ENCODE data around the gene ZNF716. TPM values are rescaled to one million over a fixed set of nuclear protein-coding genes. Genes with fewer than 3 reads are reported as not detected.
"Not testable (repeated sequence)": the region's sequence is repeated elsewhere in the genome, so short reads cannot be mapped to it uniquely, and the experiment has no call there.

The ZNF716 gene
- not detected for total RNA-seq
- long read RNA-seq = 0 reads

- no peak for ATAC-seq (ENCODE audit: poor library complexity)
- intact Hi-C loops (cut with DNase I) = no loop called here
- no peak for DNase-seq
Observed at GRCh38 chr7:57449904-57450303, at the start of gene ZNF716. ZNF716 (plus strand) TSS chr7:57450177; CDS start chr7:57450289, 112 bp downstream.

- ATAC-seq (ENCODE audit: poor library complexity) (no peak), DNase-seq (no peak)
- intact Hi-C loops (cut with DNase I) = no loop called here
Observed at GRCh38 chr7:57400531-57401155, 49.3 kb upstream of the ZNF716 start.

GRCh38 chr7:57403051-57403450 lies 46.9 kb upstream of the ZNF716 start:
- ATAC-seq (ENCODE audit: poor library complexity); intact Hi-C loops (cut with DNase I); DNase-seq: not testable (repeated sequence)

GRCh38 chr7:57403601-57404342 lies 46.2 kb upstream of the ZNF716 start:
- ATAC-seq (ENCODE audit: poor library complexity) (peak; percentile 96), DNase-seq (peak; percentile 82)
- intact Hi-C loops (cut with DNase I) = no loop called here

GRCh38 chr7:57404343-57404966 lies 45.5 kb upstream of the ZNF716 start:
- DNase-seq (peak; percentile 82), ATAC-seq (ENCODE audit: poor library complexity) (peak; percentile 98)
- intact Hi-C loops (cut with DNase I) = no loop called here

GRCh38 chr7:57404967-57405421 lies 45.0 kb upstream of the ZNF716 start:
- DNase-seq = no peak
- ATAC-seq (ENCODE audit: poor library complexity) = peak; percentile 47
- intact Hi-C loops (cut with DNase I) = no loop called here

GRCh38 chr7:57407125-57407524 lies 42.9 kb upstream of the ZNF716 start:
- DNase-seq (no peak), ATAC-seq (ENCODE audit: poor library complexity) (no peak)
- intact Hi-C loops (cut with DNase I) = no loop called here

GRCh38 chr7:57412168-57412567 lies 37.8 kb upstream of the ZNF716 start:
- intact Hi-C loops (cut with DNase I) = no loop called here
- ATAC-seq (ENCODE audit: poor library complexity) = no peak
- DNase-seq = no peak

GRCh38 chr7:57412618-57413017 lies 37.4 kb upstream of the ZNF716 start:
- intact Hi-C loops (cut with DNase I) = no loop called here
- ATAC-seq (ENCODE audit: poor library complexity) = no peak
- DNase-seq = no peak

GRCh38 chr7:57413529-57414398 lies 36.2 kb upstream of the ZNF716 start:
- intact Hi-C loops (cut with DNase I) = no loop called here
- DNase-seq (no peak), ATAC-seq (ENCODE audit: poor library complexity) (no peak)

- intact Hi-C loops (cut with DNase I) = no loop called here
- DNase-seq (no peak), ATAC-seq (ENCODE audit: poor library complexity) (no peak)
Observed at GRCh38 chr7:57414415-57414814, 35.6 kb upstream of the ZNF716 start.

- intact Hi-C loops (cut with DNase I) = no loop called here
- ATAC-seq (ENCODE audit: poor library complexity) (no peak), DNase-seq (no peak)
Observed at GRCh38 chr7:57414852-57415251, 35.1 kb upstream of the ZNF716 start.

- intact Hi-C loops (cut with DNase I) = no loop called here
- DNase-seq (no peak), ATAC-seq (ENCODE audit: poor library complexity) (no peak)
Observed at GRCh38 chr7:57415326-57415725, 34.7 kb upstream of the ZNF716 start.

- intact Hi-C loops (cut with DNase I) = no loop called here
- DNase-seq (no peak), ATAC-seq (ENCODE audit: poor library complexity) (no peak)
Observed at GRCh38 chr7:57415730-57416129, 34.2 kb upstream of the ZNF716 start.

- ATAC-seq (ENCODE audit: poor library complexity) = no peak
- no peak for DNase-seq
- intact Hi-C loops (cut with DNase I) = no loop called here
Observed at GRCh38 chr7:57416601-57417358, 33.2 kb upstream of the ZNF716 start.

- no peak for DNase-seq
- intact Hi-C loops (cut with DNase I) = no loop called here
Observed at GRCh38 chr7:57417736-57418135, 32.2 kb upstream of the ZNF716 start.

GRCh38 chr7:57423768-57424167 lies 26.2 kb upstream of the ZNF716 start:
- no peak for DNase-seq
- ATAC-seq (ENCODE audit: poor library complexity) = no peak
- intact Hi-C loops (cut with DNase I) = no loop called here

More at GRCh38 chr7:57417736-57418135, 32.2 kb upstream of the ZNF716 start:
- ATAC-seq (ENCODE audit: poor library complexity) = no peak

- ATAC-seq (ENCODE audit: poor library complexity) (no peak), DNase-seq (no peak)
- intact Hi-C loops (cut with DNase I) = no loop called here
Observed at GRCh38 chr7:57424515-57425238, 25.3 kb upstream of the ZNF716 start.
